Astrocyte (in vitro differentiated cells and primary cell): ENCODE results near the gene SHFL. TPM values are rescaled to one million over a fixed set of nuclear protein-coding genes. Genes with fewer than 3 reads are reported as not detected.
A peak's percentile ranks its signal among the peaks of the same experiment; 100 is the strongest.

Source experiments
- DNase-seq: peaks from one replicate; pipeline ENCODE4 v3.0.0-alpha.2; 2010; ENCODE audit warnings: low read depth
- FAIRE-seq: peaks from 2 replicates; lab custom pipeline; 2011; peaks lifted over from hg19 to GRCh38; lab: Jason Lieb, UNC
- H2AFZ ChIP-seq: 2 replicates; pipeline ENCODE4 v1.6.0; 2012; ENCODE audit warnings: low read depth, low read length, inconsistent platforms
- H3K27ac ChIP-seq: 2 replicates; pipeline ENCODE4 v1.5.1; 2011; ENCODE audit warnings: low read depth, low read length, inconsistent platforms
- H3K27me3 ChIP-seq: 2 replicates; pipeline ENCODE4 v1.6.0; 2011; ENCODE audit warnings: low read length, inconsistent platforms; ENCODE audit not compliant: insufficient read depth
- H3K36me3 ChIP-seq: 2 replicates; pipeline ENCODE4 v1.5.1; 2011; ENCODE audit warnings: low read length, inconsistent platforms; ENCODE audit not compliant: insufficient read depth
- H3K4me1 ChIP-seq: 2 replicates; pipeline ENCODE4 v1.5.1; 2011; ENCODE audit warnings: low read length, inconsistent platforms; ENCODE audit not compliant: insufficient read depth
- H3K4me2 ChIP-seq: 2 replicates; pipeline ENCODE4 v1.6.0; 2012; ENCODE audit warnings: low read length, inconsistent platforms
- H3K4me3 ChIP-seq: 2 replicates; pipeline ENCODE4 v1.5.1; 2011; ENCODE audit warnings: low read depth, mild to moderate bottlenecking, low read length, inconsistent platforms; ENCODE audit not compliant: insufficient read depth
- H3K79me2 ChIP-seq: 2 replicates; pipeline ENCODE4 v1.6.0; 2012; ENCODE audit warnings: mild to moderate bottlenecking, low read length, inconsistent platforms; ENCODE audit not compliant: insufficient read depth
- H3K9ac ChIP-seq: 2 replicates; pipeline ENCODE4 v1.6.0; 2012; ENCODE audit warnings: mild to moderate bottlenecking, low read length, inconsistent platforms
- H3K9me3 ChIP-seq: 2 replicates; pipeline ENCODE4 v1.5.1; 2012; ENCODE audit warnings: low read depth, mild to moderate bottlenecking, low read length, inconsistent platforms; ENCODE audit not compliant: insufficient read depth
- H4K20me1 ChIP-seq: 2 replicates; pipeline ENCODE4 v1.6.0; 2012; ENCODE audit warnings: low read length, inconsistent platforms; ENCODE audit not compliant: insufficient read depth
- H3K27ac Mint-ChIP-seq: one replicate; pipeline ENCODE4 v1.8.0; 2021; ENCODE audit warnings: mild to moderate bottlenecking, mixed read lengths; ENCODE audit not compliant: unreplicated experiment
- H3K27me3 Mint-ChIP-seq: one replicate; pipeline ENCODE4 v1.8.0; 2021; ENCODE audit warnings: low read depth, mixed read lengths; ENCODE audit not compliant: unreplicated experiment
- H3K36me3 Mint-ChIP-seq: one replicate; pipeline ENCODE4 v1.8.0; 2021; ENCODE audit warnings: low read depth, mixed read lengths; ENCODE audit not compliant: unreplicated experiment
- H3K4me1 Mint-ChIP-seq: one replicate; pipeline ENCODE4 v1.8.0; 2021; ENCODE audit warnings: low read depth, mixed read lengths; ENCODE audit not compliant: unreplicated experiment
- H3K4me3 Mint-ChIP-seq: one replicate; pipeline ENCODE4 v1.8.0; 2021; ENCODE audit warnings: mild to moderate bottlenecking, moderate library complexity, mixed read lengths; ENCODE audit not compliant: unreplicated experiment
- H3K9me3 Mint-ChIP-seq: one replicate; pipeline ENCODE4 v1.8.0; 2021; ENCODE audit warnings: mild to moderate bottlenecking, mixed read lengths; ENCODE audit not compliant: unreplicated experiment
- CTCF ChIP-seq: IDR thresholded peaks from 2 replicates; pipeline ENCODE4 v1.5.1; 2011; ENCODE audit warnings: low read depth, mild to moderate bottlenecking, inconsistent platforms, low read length, moderate library complexity; ENCODE audit not compliant: insufficient read depth
- EZH2 ChIP-seq: IDR thresholded peaks from 2 replicates; pipeline ENCODE4 v1.6.1; 2012; ENCODE audit warnings: mild to moderate bottlenecking, low read length, inconsistent platforms; ENCODE audit not compliant: insufficient read depth
- total RNA-seq: library from RNA; stranded (reverse); gene quantifications from 2 replicates; pipeline ENCODE4 v1.2.1, GENCODE V29; 2021

Gene SHFL
- total RNA-seq, 1 donor from 2014 or later: 73.5 TPM

DNA sequence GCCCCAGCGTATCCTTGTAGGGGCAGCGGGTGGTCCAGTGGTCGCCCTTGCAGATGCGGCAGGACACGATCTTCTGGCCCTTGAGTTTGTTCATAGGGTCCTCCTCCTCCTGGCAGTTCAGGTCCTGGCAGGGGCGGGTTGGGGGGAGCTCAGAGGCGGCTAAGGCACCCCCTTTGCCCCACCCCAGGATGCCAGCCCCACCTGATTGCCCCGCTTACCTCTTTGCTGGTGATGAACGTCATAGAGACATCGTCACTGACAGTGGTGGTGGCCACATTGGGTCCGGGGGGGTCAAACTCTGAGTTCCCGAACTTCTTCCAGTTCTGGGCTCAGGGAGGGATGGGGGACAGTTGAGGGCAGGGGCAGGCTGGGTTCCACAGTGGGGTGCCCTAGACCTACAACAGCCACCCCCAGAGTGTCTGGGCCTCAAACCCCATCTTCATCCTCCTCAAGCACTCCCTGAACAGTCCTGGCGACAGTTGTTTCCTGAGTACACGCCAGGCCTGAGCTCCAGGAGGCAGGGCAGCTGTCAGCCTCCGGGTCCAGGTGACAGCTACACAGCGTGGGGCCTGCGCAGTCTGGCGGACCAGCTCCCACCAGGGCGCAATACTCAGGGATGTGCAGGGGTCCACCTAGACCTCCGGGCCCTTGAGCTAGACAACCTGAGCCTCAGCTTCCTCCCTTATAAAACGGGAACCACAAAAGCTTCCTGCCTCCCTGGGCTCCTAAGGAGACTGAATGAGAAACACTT lies 30.9 kb downstream of the SHFL start:
- H4K20me1 ChIP-seq: peaks cover 61% of the 10 kb centered on the region
- peaks cover 36% of the 10 kb centered on the region for H3K79me2 ChIP-seq
- H3K4me2 ChIP-seq: no peak overlapping the region
- no peak overlapping the region for H3K27ac ChIP-seq
- peaks cover 7% of the 10 kb centered on the region for H3K36me3 Mint-ChIP-seq
- H3K36me3 ChIP-seq: peaks cover 3% of the 10 kb centered on the region
- H3K9me3 ChIP-seq: no peaks in the 10 kb centered on the region
- no peak for TF ChIP-seq EZH2
- no peak for TF ChIP-seq CTCF
- no peak overlapping the region for H3K4me3 ChIP-seq
- H3K4me3 Mint-ChIP-seq: peak overlapping the region; percentile 66
- FAIRE-seq: no peak
- H3K9me3 Mint-ChIP-seq: no peaks in the 10 kb centered on the region
- peaks cover 10% of the 10 kb centered on the region for H3K4me1 Mint-ChIP-seq
- H3K27me3 Mint-ChIP-seq: no peaks in the 10 kb centered on the region
- no peaks in the 10 kb centered on the region for H3K27me3 ChIP-seq
- H3K27ac Mint-ChIP-seq: peak overlapping the region; percentile 47
- no peak overlapping the region for H3K9ac ChIP-seq
- no peak for DNase-seq
- peaks cover 16% of the 10 kb centered on the region for H3K4me1 ChIP-seq
- no peak overlapping the region for H2AFZ ChIP-seq

DNA sequence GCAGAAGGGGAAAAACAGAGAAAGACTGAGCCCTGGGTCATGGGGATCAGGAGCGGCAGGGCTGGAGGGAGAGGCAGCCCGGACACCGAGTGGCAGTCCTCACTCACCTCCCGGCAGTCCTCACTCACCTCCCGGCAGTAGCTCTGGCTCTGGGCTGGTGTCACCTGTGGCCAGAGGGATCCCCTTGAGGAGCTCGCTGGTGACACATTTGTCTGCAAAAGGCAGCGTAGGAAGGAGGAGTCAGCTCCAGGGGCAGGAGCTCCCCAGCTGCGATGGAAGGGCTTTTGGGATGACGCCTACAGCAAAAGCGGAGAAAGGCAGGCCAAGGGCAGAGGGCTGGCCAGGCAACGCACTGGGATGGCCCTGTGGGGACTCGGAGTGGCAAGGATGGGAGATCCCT lies 32.8 kb downstream of the SHFL start:
- Histone ChIP-seq H3K27ac (peak overlapping the region; percentile 85), H3K9me3 (no peaks in the 10 kb centered on the region), H3K9ac (peak overlapping the region; percentile 99), H3K4me2 (peak overlapping the region; percentile 95), H3K36me3 (peaks cover 3% of the 10 kb centered on the region), H3K4me1 (peaks cover 13% of the 10 kb centered on the region), H2AFZ (no peak overlapping the region), H3K27me3 (no peaks in the 10 kb centered on the region), H4K20me1 (peaks cover 45% of the 10 kb centered on the region), H3K79me2 (peaks cover 36% of the 10 kb centered on the region), H3K4me3 (peak overlapping the region; percentile 83)
- H3K27me3 Mint-ChIP-seq: no peaks in the 10 kb centered on the region
- H3K4me1 Mint-ChIP-seq: peaks cover 7% of the 10 kb centered on the region
- H3K27ac Mint-ChIP-seq: peak overlapping the region; percentile 89
- peaks cover 7% of the 10 kb centered on the region for H3K36me3 Mint-ChIP-seq
- H3K4me3 Mint-ChIP-seq: peak overlapping the region; percentile 91
- no peak for DNase-seq
- H3K9me3 Mint-ChIP-seq: no peaks in the 10 kb centered on the region
- TF ChIP-seq CTCF (no peak), EZH2 (no peak)
- FAIRE-seq: no peak
